Natural killer cell treated with Interleukin-12 subunit alpha and Interleukin-12 subunit beta and Interleukin-15 and Interleukin-18, amount 100 ng/mL, for 72 hours (primary cell): ENCODE data around the gene NR0B2. TPM values are rescaled to one million over a fixed set of nuclear protein-coding genes. Genes with fewer than 3 reads are reported as not detected.

ENCODE experiments used
- ATAC-seq, 2 donors: fragments of 150-1000 bp; cut with Tn5 transposase in 1 of 2; sonication (Bioruptor Pico), chemical (Tn5 transposase) in 1 of 2; 2 replicates each; pipeline ENCODE4 v1.10.0; 2021
- DNase-seq: peaks from one replicate; pipeline ENCODE4 v3.0.0; 2022; ENCODE audit warnings: low spot score
- H3K27ac Mint-ChIP-seq, 2 donors: 1 replicate in 1 of 2; 2 replicates in 1 of 2; pipeline ENCODE4 v1.8.0; 2022; ENCODE audit warnings: mixed read lengths in 2 of 2, mild to moderate bottlenecking in 1 of 2, moderate library complexity in 1 of 2
- H3K27me3 Mint-ChIP-seq, 2 donors: 1 replicate in 1 of 2; 2 replicates in 1 of 2; pipeline ENCODE4 v1.8.0; 2022; ENCODE audit warnings: mixed read lengths in 2 of 2
- H3K36me3 Mint-ChIP-seq: one replicate; pipeline ENCODE4 v1.8.0; 2022; ENCODE audit warnings: mixed read lengths
- H3K4me1 Mint-ChIP-seq, 2 donors: 1 replicate in 1 of 2; 2 replicates in 1 of 2; pipeline ENCODE4 v1.8.0; 2022; ENCODE audit warnings: low read depth in 2 of 2, mixed read lengths in 2 of 2, mild to moderate bottlenecking in 1 of 2
- H3K4me3 Mint-ChIP-seq: one replicate; pipeline ENCODE4 v1.8.0; 2022; ENCODE audit warnings: mixed read lengths
- H3K9me3 Mint-ChIP-seq: 2 replicates; pipeline ENCODE4 v1.8.0; 2022; ENCODE audit warnings: mixed read lengths
- total RNA-seq, 2 donors: library from RNA; stranded (reverse); gene quantifications; one replicate each; pipeline ENCODE4 v1.2.3, GENCODE V29; 2022

The NR0B2 gene
- total RNA-seq, 2 donors from 2014 or later, result not detected

DNA sequence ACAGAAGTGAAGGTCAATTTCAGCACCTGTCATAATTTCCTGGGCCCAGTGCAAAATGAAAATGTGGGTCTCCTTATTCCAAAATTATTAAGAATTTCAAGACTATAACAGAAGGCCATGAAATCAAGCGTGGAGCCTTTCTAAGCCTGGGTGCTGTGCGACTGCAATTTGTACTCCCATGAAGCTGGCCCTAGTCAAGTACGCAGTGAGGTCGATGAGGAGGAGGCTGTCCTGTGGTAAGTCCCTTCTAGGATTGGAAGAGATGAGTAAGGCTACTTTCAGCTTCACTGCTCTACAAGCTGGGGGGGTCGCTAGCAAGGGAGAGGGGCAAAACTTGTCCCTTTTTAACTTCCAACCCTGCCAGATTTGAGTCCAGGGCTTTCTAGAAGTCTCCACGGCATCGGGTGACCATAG is 7.4 kb upstream of the NR0B2 start:
- ATAC-seq (peak; percentile 41 to 51), DNase-seq (no peak)
- no peaks in the 10 kb centered on the region for H3K27me3 Mint-ChIP-seq
- peak overlapping the region; percentile 88 for H3K4me3 Mint-ChIP-seq
- H3K27ac Mint-ChIP-seq, result peak overlapping the region; percentile 79 to 97
- peaks cover 35 to 40% of the 10 kb centered on the region in 2 donors for H3K4me1 Mint-ChIP-seq
- no peaks in the 10 kb centered on the region for H3K9me3 Mint-ChIP-seq
- peaks cover 6% of the 10 kb centered on the region for H3K36me3 Mint-ChIP-seq

DNA sequence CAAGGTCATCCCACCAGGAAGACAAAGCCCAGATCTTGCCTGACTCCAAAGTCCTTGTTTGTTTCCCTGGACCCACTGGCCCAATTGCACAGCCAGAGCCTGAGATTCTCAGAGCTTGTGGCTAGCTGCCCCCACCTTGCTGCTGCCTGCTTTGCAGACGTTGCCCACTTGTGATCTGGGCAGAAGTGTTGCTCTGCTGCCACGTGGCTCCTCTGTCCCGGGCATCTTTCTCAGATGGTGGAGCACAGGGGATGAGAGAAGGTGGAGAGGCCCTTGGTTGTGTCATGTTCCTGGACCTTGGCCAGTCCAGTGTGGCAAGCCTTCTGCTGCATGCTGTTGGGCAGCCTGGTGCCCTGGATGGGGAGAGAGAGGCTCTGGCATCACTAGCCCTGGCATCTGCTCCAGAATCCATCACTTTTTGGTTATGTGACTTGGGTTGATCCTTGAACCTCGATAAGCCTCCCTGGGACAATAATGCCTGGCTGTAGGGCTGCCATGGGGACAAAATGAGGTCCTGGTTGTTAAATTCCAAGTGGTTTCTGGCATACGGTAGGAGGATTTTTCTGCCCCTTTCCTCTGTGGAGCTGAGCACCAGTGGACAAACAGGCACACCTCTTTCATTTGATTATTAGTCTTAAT is 1.5 kb upstream of the NR0B2 start:
- H3K4me1 Mint-ChIP-seq, result peaks cover 1 to 8% of the 10 kb centered on the region in 2 donors
- H3K4me3 Mint-ChIP-seq, result no peak overlapping the region
- H3K9me3 Mint-ChIP-seq, result no peaks in the 10 kb centered on the region
- no peaks in the 10 kb centered on the region for H3K27me3 Mint-ChIP-seq
- no peak for DNase-seq
- ATAC-seq, result no peak
- H3K27ac Mint-ChIP-seq, result no peak overlapping the region
- H3K36me3 Mint-ChIP-seq, result no peaks in the 10 kb centered on the region

DNA sequence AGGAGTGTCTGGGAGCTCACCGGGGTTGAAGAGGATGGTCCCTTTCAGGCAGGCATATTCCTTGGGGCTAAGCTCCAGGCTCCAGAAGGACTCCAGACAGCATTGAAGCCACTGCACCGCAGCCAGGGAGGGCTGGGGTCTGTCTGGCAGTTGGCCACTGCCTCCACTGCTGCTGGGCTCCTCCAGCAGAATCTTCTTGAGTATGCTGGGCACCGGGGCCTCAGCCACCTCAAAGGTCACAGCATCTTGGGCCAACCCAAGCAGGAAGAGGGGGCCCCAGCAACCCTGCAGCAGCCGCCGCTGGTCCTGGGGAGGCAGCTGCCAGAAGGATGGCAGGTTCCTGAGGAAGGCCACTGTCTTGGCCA is 404 bp downstream of the NR0B2 start:
- no peaks in the 10 kb centered on the region for H3K9me3 Mint-ChIP-seq
- H3K27ac Mint-ChIP-seq, result no peak overlapping the region
- no peaks in the 10 kb centered on the region for H3K36me3 Mint-ChIP-seq
- DNase-seq, result no peak
- ATAC-seq, result no peak
- no peaks in the 10 kb centered on the region for H3K27me3 Mint-ChIP-seq
- H3K4me1 Mint-ChIP-seq, result no peaks in the 10 kb centered on the region
- no peak overlapping the region for H3K4me3 Mint-ChIP-seq

DNA sequence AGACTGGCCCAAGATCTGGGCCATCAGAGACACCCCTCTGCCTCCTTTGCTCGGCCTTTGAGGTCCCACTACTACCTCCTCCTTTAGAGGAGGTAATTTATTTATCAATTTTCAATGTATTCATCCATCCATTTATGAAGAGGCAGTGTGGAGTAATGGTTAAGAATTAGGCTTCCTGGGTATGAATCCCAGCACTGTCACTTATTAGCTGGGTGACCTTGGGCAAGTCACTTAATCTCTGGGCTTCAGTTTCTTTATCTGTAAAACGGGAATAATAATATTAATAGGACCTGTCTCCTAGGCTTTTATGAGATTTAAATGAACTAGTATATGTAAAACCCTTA is 1.7 kb downstream of the NR0B2 start:
- H3K4me1 Mint-ChIP-seq, result no peaks in the 10 kb centered on the region
- H3K4me3 Mint-ChIP-seq, result no peak overlapping the region
- no peak for ATAC-seq
- H3K27me3 Mint-ChIP-seq, result no peaks in the 10 kb centered on the region
- no peak for DNase-seq
- H3K36me3 Mint-ChIP-seq, result no peaks in the 10 kb centered on the region
- no peaks in the 10 kb centered on the region for H3K9me3 Mint-ChIP-seq
- no peak overlapping the region for H3K27ac Mint-ChIP-seq

DNA sequence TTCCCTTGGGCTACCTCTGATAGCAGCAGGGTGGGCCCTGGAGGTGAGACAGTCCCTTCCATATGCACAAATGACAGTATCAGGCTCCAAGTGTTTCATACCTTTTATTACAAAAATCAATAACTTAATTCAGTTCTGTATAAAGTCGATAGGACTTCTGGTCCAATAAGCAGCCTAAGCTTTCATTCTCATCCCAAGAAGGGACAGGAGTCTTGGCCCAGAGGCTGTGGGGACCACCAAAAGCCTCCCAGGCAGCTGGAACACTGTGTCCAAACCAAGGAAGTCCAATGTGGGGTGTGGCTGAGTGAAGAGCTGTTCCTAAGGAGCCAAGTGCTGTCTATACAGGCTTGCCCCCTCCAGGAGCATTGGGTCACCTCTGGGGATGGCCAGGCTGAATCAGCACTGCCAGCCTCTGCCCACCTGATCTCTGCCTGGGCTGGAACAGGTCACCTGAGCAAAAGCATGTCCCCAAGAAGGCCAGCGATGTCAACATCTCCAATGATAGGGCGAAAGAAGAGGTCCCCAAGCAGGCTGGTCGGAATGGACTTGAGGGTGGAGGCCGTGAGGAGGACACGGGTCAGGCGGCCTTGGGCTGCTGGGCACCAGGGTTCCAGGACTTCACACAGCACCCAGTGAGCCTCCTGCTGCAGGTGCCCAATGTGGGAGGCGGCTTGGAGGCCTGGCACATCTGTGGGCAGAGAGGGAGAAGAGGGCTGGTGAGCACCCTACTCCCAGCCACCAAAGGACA is 2.2 kb downstream of the NR0B2 start:
- H3K27me3 Mint-ChIP-seq, result no peaks in the 10 kb centered on the region
- no peaks in the 10 kb centered on the region for H3K4me1 Mint-ChIP-seq
- H3K4me3 Mint-ChIP-seq, result no peak overlapping the region
- H3K9me3 Mint-ChIP-seq, result no peaks in the 10 kb centered on the region
- no peaks in the 10 kb centered on the region for H3K36me3 Mint-ChIP-seq
- DNase-seq (no peak), ATAC-seq (no peak)
- no peak overlapping the region for H3K27ac Mint-ChIP-seq

DNA sequence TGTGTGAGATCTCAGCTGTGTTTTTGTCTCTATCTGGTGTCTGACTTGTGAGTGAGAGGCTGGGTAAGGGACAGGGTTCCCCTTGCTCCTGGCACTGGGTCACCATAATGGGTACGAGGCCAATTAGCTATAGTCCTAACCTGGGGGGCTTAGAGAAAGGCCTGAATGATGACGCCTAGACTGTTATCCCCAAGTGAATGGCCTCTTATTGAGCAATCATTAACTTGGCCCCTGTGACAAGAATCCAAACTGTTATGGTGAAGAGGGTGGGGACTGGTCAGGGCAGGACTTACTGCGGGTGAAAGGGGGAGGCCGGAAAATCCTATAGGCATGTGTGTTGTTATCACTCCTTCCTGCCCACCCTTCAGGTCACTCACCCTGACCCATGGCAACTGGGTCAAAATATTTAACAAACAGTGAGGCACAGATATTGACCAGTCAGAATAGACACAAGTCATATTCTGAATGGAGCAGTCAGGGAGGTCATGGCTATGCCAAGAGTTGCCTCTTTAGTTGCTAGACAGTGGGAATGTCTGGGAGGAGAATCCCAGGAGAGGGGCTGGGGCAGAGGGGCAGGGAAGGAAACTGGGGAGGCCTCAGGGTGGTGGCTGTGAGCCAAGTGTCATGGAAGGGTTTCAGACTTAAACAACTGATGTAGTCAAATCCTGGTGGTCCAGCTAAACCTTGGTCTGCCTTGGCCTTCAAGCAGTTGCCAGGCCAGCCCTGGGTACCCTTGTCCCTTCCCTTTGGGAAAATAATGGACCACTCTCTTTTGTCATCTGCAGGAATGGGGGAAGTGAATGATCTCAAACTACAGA is 3.2 kb downstream of the NR0B2 start:
- Mint-ChIP-seq H3K4me1 (no peaks in the 10 kb centered on the region), H3K36me3 (no peaks in the 10 kb centered on the region), H3K27me3 (no peaks in the 10 kb centered on the region), H3K27ac (no peak overlapping the region), H3K9me3 (no peaks in the 10 kb centered on the region), H3K4me3 (no peak overlapping the region)
- no peak for DNase-seq
- no peak for ATAC-seq

DNA sequence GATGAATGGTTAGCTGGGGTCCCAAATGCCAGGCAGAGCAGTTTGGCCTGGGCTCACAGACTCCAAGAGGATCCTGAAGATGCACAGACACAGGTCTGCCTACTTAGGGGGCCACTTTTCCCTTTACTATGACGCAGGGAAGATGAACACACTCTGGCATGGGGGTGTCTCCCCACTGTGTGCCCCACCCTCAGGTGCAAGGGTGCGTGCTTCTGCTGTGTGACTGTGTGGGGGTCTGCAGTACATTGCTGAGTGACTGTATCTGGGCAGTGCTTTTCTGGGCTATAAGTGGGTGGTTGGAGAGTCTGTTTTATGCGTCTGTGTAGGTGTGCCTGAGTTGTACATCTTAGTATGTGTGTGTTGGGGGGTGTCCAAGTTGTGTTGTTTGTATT is 3.8 kb downstream of the NR0B2 start:
- Mint-ChIP-seq H3K4me1 (no peaks in the 10 kb centered on the region), H3K27ac (no peak overlapping the region), H3K9me3 (no peaks in the 10 kb centered on the region)

DNA sequence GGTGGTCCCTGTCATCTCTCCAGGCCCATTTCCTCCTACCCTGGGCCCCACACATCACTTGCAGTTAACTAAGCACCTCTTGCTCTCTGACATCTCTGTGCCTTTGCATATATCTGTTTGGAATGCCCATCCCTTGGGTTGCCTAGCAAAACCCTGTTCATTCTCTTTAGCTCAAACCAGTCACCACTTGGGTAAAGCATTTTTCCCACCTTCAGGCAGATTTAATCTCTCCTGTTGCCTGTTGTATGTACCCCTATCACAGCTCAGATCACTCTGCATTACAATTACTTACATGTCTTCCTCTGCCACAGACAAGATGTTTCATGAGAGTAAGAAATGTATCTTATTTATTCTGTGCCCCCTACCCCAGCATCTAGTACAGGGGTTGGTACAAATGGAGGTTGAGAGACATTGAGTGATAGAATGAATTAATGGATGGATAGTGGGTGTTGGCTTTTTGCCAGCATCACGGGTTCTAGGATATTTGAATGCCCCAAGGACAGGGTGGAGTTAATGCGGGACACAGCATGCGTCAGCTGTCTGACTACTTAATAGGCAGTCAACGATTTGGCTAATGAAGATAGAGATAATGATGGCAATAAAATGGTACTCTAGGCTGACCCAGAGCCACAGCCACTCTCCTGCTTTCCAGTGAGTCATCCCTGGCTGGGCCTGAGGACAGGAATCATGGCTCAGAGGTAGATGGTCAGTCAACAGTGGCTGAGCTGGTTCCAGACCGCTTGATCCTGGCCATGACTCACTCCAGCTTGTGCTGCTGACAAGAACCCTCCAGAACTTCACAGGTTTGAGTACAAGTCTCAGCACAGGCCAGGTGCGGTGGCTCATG is 6.5 kb downstream of the NR0B2 start:
- Mint-ChIP-seq H3K36me3 (no peaks in the 10 kb centered on the region), H3K4me3 (no peak overlapping the region), H3K9me3 (no peaks in the 10 kb centered on the region), H3K27me3 (no peaks in the 10 kb centered on the region), H3K27ac (no peak overlapping the region), H3K4me1 (no peaks in the 10 kb centered on the region)
- ATAC-seq (no peak), DNase-seq (no peak)

More for the DNA sequence above, 3.8 kb downstream of the NR0B2 start:
- H3K36me3 Mint-ChIP-seq, result no peaks in the 10 kb centered on the region
- no peak overlapping the region for H3K4me3 Mint-ChIP-seq
- ATAC-seq, result peak in 1 of 2 donors; percentile 40
- no peak for DNase-seq
- H3K27me3 Mint-ChIP-seq, result no peaks in the 10 kb centered on the region

DNA sequence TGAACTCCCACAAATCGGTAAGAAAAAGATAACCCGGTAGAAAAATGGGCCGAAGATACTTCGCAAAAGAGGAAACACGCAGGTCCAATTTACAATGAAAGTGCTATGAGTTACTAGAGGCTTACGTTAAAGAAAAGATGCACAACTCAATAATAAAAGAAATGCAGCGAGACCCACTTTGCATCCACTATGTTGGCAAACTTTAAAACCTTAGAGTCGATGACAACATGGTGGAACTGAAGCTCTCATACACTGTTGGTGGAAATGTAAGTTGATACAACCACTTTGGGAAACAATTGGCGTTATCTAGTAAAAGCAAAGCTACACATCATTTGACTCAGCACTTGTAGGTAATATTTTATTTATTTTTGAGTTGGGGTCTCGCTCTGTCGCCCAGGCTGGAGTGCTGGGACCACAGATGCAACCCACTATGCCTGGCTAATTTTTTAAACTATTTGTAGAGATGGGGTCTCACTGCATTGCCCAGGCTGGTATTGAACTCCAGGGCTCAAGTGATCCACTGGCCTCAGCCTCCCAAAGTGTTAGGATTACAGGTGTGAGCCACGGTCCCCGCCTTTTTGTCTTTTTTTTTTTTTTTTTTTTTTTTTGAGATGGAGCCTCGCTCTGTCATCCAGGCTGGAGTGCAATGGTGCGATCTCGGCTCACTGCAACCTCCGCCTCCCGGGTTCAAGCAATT is 12.8 kb downstream of the NR0B2 start:
- Mint-ChIP-seq H3K27ac (peak overlapping the region; percentile 96 to 98), H3K27me3 (no peaks in the 10 kb centered on the region)
- ATAC-seq, result no peak

DNA sequence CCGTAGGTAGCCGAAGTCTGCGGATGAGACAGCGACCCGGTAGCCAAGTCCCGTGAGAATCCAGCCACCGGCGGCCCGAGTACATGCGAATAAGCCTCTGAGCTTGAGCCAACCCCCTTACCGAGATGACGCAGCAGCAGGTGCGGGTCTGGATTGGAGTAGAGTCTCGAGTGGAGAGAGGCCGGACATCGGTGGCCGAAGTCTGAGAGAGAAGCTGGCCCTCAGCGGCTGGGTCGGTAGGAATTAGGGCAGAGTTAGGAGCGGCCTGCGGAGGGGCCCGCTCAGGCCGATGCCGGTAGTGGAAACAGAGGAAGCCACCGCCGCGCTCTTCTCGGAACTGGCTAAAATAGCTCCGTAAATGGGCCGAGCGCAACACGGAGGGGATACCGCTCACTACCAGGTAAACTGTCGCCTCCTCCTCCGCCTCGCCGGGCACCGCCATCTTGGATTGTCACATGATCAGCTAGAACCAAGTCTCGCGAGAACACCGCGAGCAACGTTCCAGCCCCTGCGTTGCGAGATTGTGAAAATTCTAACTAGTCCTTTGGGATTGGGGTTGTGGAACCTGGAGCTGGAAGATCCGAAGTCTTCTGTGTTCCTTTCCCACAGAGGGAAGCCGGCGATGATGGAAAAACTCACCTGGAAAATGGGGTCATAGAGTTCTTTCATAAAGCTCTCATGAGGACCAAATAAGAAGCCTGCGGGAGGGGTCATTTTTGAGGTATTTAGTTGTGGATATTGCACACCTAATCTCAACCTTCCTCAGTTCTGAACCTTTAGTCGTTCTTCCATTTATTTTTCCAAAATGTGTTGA is 13.6 kb downstream of the NR0B2 start, which contains the start of gene GPATCH3:
GPATCH3 (minus strand) TSS at position 467 of the 814 bp plus-strand sequence; CDS start at position 442, 25 bp downstream.
- Mint-ChIP-seq H3K27me3 (no peaks in the 10 kb centered on the region), H3K27ac (peak within 1 kb of the TSS; percentile 96 to 98), H3K4me1 (peaks cover 27 to 30% of the 10 kb centered on the region in 2 donors), H3K4me3 (peak within 1 kb of the TSS; percentile 99), H3K9me3 (no peaks in the 10 kb centered on the region), H3K36me3 (peaks cover 6% of the 10 kb centered on the region)
- DNase-seq, result peak; percentile 90
- ATAC-seq, result peak; percentile 90 to 94

More for the DNA sequence above, 12.8 kb downstream of the NR0B2 start:
- no peaks in the 10 kb centered on the region for H3K9me3 Mint-ChIP-seq
- peak overlapping the region; percentile 99 for H3K4me3 Mint-ChIP-seq
- peaks cover 6% of the 10 kb centered on the region for H3K36me3 Mint-ChIP-seq
- peaks cover 27 to 30% of the 10 kb centered on the region in 2 donors for H3K4me1 Mint-ChIP-seq
- DNase-seq, result no peak

DNA sequence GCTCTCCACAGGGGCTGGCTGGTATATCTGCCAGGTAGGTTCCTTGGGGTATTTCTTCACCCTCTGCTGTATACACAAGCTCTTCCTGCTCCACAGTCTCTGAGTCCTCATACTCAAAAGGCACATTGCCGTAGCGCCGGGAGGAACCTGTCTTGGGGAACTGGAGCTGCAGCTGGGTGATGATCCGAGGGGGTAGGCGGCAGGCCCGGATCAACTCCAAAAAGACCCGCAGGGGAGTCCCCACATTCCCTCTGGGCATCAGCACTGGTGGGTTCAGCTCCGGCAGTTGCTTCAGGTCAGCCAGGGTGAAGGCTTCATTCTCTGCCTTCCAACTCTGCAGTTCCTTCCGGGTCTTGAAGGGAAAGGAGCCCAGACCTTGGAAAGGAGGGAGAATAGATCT is 16.4 kb downstream of the NR0B2 start:
- peaks cover 31 to 36% of the 10 kb centered on the region in 2 donors for H3K4me1 Mint-ChIP-seq
- ATAC-seq (no peak), DNase-seq (no peak)
- no peaks in the 10 kb centered on the region for H3K9me3 Mint-ChIP-seq
- peaks cover 14% of the 10 kb centered on the region for H3K36me3 Mint-ChIP-seq
- H3K4me3 Mint-ChIP-seq, result no peak overlapping the region
- H3K27ac Mint-ChIP-seq, result no peak overlapping the region
- H3K27me3 Mint-ChIP-seq, result no peaks in the 10 kb centered on the region

DNA sequence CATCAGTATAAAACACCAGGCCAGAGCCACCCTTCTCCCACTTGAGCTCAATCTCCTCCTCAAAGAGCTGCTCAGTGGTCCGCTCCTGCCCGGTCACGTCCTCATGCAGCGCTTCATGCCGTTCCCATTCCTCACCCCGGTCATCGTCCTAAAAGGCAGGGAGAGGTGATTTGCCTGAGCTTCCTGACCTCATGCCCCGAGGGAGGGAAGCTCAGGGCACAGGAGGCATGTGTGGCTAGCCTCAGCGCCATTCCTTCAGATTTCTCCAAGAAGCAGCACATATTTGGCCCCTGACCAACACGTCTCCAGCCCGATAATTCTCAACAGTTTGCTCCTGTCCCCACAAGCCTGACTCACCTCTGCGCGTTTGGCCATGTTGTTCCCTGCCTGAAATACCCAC is 19.5 kb downstream of the NR0B2 start:
- ATAC-seq, result no peak
- H3K36me3 Mint-ChIP-seq, result peaks cover 17% of the 10 kb centered on the region

More for the DNA sequence above, 19.5 kb downstream of the NR0B2 start:
- Mint-ChIP-seq H3K27ac (no peak overlapping the region), H3K27me3 (no peaks in the 10 kb centered on the region), H3K4me1 (peaks cover 23 to 25% of the 10 kb centered on the region in 2 donors), H3K4me3 (no peak overlapping the region), H3K9me3 (no peaks in the 10 kb centered on the region)
- DNase-seq, result no peak
